GM23248 (cell line): ENCODE data around the gene P4HA3.

ENCODE experiments used
- EZH2 ChIP-seq: fragments of 200-600 bp; sonication (generic); IDR thresholded peaks from 2 replicates; pipeline ENCODE4 v1.6.1; 2018; ENCODE audit warnings: antibody characterized with exemption, mild to moderate bottlenecking; ENCODE audit not compliant: insufficient read depth, poor library complexity, severe bottlenecking
- EZH2phosphoT487 ChIP-seq: fragments of 200-600 bp; sonication (generic); IDR thresholded peaks from 2 replicates; pipeline ENCODE4 v1.6.1; 2018; ENCODE audit warnings: antibody characterized with exemption, moderate library complexity, mild to moderate bottlenecking, low read depth; ENCODE audit not compliant: insufficient read depth

DNA sequence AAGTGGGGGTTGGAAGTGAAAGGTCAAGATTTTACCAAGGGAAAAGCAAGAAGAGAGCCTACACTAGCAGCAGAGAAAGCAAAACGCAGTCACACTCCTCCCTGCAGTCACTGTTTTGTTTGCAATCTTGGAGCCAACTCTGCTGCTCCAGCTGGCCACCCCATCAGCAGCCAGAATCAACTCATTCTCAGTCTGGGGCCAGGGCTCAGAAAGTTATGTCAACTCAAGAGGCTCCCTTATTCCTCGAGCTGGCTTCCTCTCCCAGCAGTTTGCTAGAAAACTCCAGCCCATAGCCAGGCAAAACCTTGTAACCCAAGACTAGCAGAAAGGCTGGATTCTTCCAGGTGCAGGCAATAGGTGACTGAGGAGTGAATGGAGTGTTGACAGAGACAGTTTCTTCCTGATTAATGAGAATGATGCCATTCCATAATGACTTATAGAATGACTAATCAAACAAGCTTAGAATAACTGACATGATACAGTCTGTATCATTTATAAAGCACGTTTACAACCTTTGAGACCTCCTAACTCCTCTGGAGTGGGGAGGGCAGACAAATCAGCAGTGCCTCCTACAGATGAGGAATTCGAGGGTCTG is 53.4 kb downstream of the P4HA3 start:
- no peak for TF ChIP-seq EZH2
- no peak for TF ChIP-seq EZH2phosphoT487
